HG03378 (cell line): ENCODE results near the gene TMEM170B.
A peak's percentile ranks its signal among the peaks of the same experiment; 100 is the strongest.

Experiments
- ATAC-seq: cut with Tn5 transposase; IDR thresholded peaks from one replicate; pipeline ENCODE4 v1.9.1; 2021; ENCODE audit warnings: mild to moderate bottlenecking, moderate library complexity; ENCODE audit not compliant: unreplicated experiment

TMEM170B gene

GRCh38 chr6:11537229-11538051 lies at the start of gene TMEM170B:
Gene TMEM170B, plus strand, starts transcription at chr6:11537749. Its CDS starts 529 bp downstream, at chr6:11538278.
- peak; percentile 90 for ATAC-seq

- no peak for ATAC-seq
Observed at GRCh38 chr6:11490996-11491395, 46.6 kb upstream of the TMEM170B start.

GRCh38 chr6:11491596-11492463 lies 45.7 kb upstream of the TMEM170B start:
- peak; percentile 44 for ATAC-seq

GRCh38 chr6:11492464-11493290 lies 44.9 kb upstream of the TMEM170B start:
- ATAC-seq: peak; percentile 19

GRCh38 chr6:11493974-11494373 lies 43.6 kb upstream of the TMEM170B start:
- no peak for ATAC-seq

- no peak for ATAC-seq
Observed at GRCh38 chr6:11494786-11495564, 42.6 kb upstream of the TMEM170B start.

GRCh38 chr6:11495565-11496145 lies 41.9 kb upstream of the TMEM170B start:
- ATAC-seq: no peak

GRCh38 chr6:11496152-11497060 lies 41.1 kb upstream of the TMEM170B start:
- ATAC-seq: peak; percentile 52

- ATAC-seq: no peak
Observed at GRCh38 chr6:11497107-11497506, 40.4 kb upstream of the TMEM170B start.

GRCh38 chr6:11497881-11498280 lies 39.7 kb upstream of the TMEM170B start:
- no peak for ATAC-seq

GRCh38 chr6:11500008-11500407 lies 37.5 kb upstream of the TMEM170B start:
- no peak for ATAC-seq

GRCh38 chr6:11509471-11509870 lies 28.1 kb upstream of the TMEM170B start:
- no peak for ATAC-seq

GRCh38 chr6:11514672-11515071 lies 22.9 kb upstream of the TMEM170B start:
- ATAC-seq: peak; percentile 92

- ATAC-seq: no peak
Observed at GRCh38 chr6:11515763-11516162, 21.8 kb upstream of the TMEM170B start.

- ATAC-seq: no peak
Observed at GRCh38 chr6:11522812-11523605, 14.5 kb upstream of the TMEM170B start.

- ATAC-seq: no peak
Observed at GRCh38 chr6:11525468-11526155, 11.9 kb upstream of the TMEM170B start.

GRCh38 chr6:11526156-11526505 lies 11.4 kb upstream of the TMEM170B start:
- ATAC-seq: no peak
